Neuronal stem cell (in vitro differentiated cells): ENCODE results near the gene CLASP1.

Source experiments
- DNase-seq: peaks from one replicate; pipeline ENCODE4 v3.0.0-alpha.2; 2013; ENCODE audit warnings: low spot score
- H2AFZ ChIP-seq: one replicate; pipeline ENCODE4 v1.6.1; 2013; ENCODE audit warnings: mild to moderate bottlenecking, low read length, inconsistent platforms
- H2AK5ac ChIP-seq: 2 replicates; pipeline ENCODE4 v1.6.1; 2013; ENCODE audit warnings: low read depth, mild to moderate bottlenecking, inconsistent platforms, low read length, moderate library complexity, mixed read lengths
- H2BK120ac ChIP-seq: 2 replicates; pipeline ENCODE4 v1.6.1; 2013; ENCODE audit warnings: low read depth, mild to moderate bottlenecking, inconsistent platforms, low read length, moderate library complexity, mixed read lengths
- H2BK12ac ChIP-seq: one replicate; pipeline ENCODE4 v1.6.1; 2013; ENCODE audit warnings: low read length, inconsistent platforms
- H2BK15ac ChIP-seq: 2 replicates; pipeline ENCODE4 v1.6.1; 2013; ENCODE audit warnings: mild to moderate bottlenecking, low read length, inconsistent platforms, mixed read lengths
- H2BK5ac ChIP-seq: one replicate; pipeline ENCODE4 v1.6.1; 2013; ENCODE audit warnings: inconsistent platforms, mild to moderate bottlenecking, low read length, moderate library complexity
- H3K14ac ChIP-seq: one replicate; pipeline ENCODE4 v1.6.1; 2013; ENCODE audit warnings: low read length, inconsistent platforms
- H3K18ac ChIP-seq: 2 replicates; pipeline ENCODE4 v1.6.1; 2013; ENCODE audit warnings: low read length, inconsistent platforms
- H3K23ac ChIP-seq: 2 replicates; pipeline ENCODE4 v1.6.1; 2013; ENCODE audit warnings: low read depth, mild to moderate bottlenecking, mixed read lengths, low read length, inconsistent platforms; ENCODE audit not compliant: poor library complexity
- H3K27ac ChIP-seq: replicated peaks from 3 replicates; pipeline ENCODE4 v1.5.1; 2013; ENCODE audit warnings: low read length, inconsistent platforms
- H3K27me3 ChIP-seq, 3 experiments: 2 replicates each; pipeline ENCODE4 v1.6.1; 2013; ENCODE audit warnings: low read length in 3 of 3, mild to moderate bottlenecking in 2 of 3, inconsistent platforms in 1 of 3, low read depth in 1 of 3, mixed read lengths in 1 of 3, moderate library complexity in 1 of 3; ENCODE audit not compliant: control insufficient read depth in 3 of 3, insufficient read depth in 3 of 3
- H3K36me3 ChIP-seq, 2 donors: replicated peaks in 1 of 2; 2 replicates each; pipeline ENCODE4 v1.6.1; 2013; ENCODE audit warnings: low read length in 2 of 2; ENCODE audit not compliant: control insufficient read depth in 2 of 2, insufficient read depth in 2 of 2
- H3K4ac ChIP-seq: 2 replicates; pipeline ENCODE4 v1.6.1; 2013; ENCODE audit warnings: inconsistent platforms, mild to moderate bottlenecking, low read length, moderate library complexity
- H3K4me1 ChIP-seq, 2 donors: 1 replicate in 1 of 2; 2 replicates in 1 of 2; pipeline ENCODE4 v1.6.1; 2013; ENCODE audit warnings: low read length in 2 of 2, low read depth in 1 of 2; ENCODE audit not compliant: control insufficient read depth in 2 of 2, insufficient read depth in 1 of 2
- H3K4me2 ChIP-seq: one replicate; pipeline ENCODE4 v1.6.1; 2013; ENCODE audit warnings: mild to moderate bottlenecking, low read length, inconsistent platforms; ENCODE audit not compliant: insufficient read depth, poor library complexity, severe bottlenecking
- H3K4me3 ChIP-seq, 2 donors: 2 replicates each; pipeline ENCODE4 v1.5.1; 2013; ENCODE audit warnings: low read length in 2 of 2, mild to moderate bottlenecking in 2 of 2, inconsistent platforms in 1 of 2, moderate library complexity in 1 of 2
- H3K79me1 ChIP-seq: one replicate; pipeline ENCODE4 v1.6.1; 2013; ENCODE audit warnings: low read depth, mild to moderate bottlenecking, inconsistent platforms, low read length, moderate library complexity
- H3K9ac ChIP-seq: one replicate; pipeline ENCODE4 v1.6.1; 2013; ENCODE audit warnings: mild to moderate bottlenecking, low read depth, low read length, inconsistent platforms; ENCODE audit not compliant: poor library complexity
- H3K9me3 ChIP-seq, 2 donors: replicated peaks in 1 of 2; 2 replicates each; pipeline versions ENCODE3 to v1.6.1; 2013; ENCODE audit warnings: low read length in 2 of 2, mild to moderate bottlenecking in 2 of 2, inconsistent platforms in 1 of 2, low read depth in 1 of 2, mixed read lengths in 1 of 2, moderate library complexity in 1 of 2; ENCODE audit not compliant: control insufficient read depth in 2 of 2, insufficient read depth in 1 of 2
- H4K8ac ChIP-seq: one replicate; pipeline ENCODE4 v1.6.1; 2013; ENCODE audit warnings: low read depth, mild to moderate bottlenecking, inconsistent platforms, low read length, moderate library complexity
- H4K91ac ChIP-seq: one replicate; pipeline ENCODE4 v1.6.1; 2013; ENCODE audit warnings: low read length, low read depth, mild to moderate bottlenecking, inconsistent platforms; ENCODE audit not compliant: poor library complexity
- WGBS, 2 donors: extraction: QIAGEN DNeasy Blood & Tissue Kit; methylation state at CpG; one replicate each; pipeline ENCODE4 v1.1.7; 2013; ENCODE audit warnings: missing lambda C conversion rate in 2 of 2, mixed read lengths in 1 of 2; ENCODE audit not compliant: insufficient read length in 2 of 2, insufficient replicate concordance in 1 of 2; ENCODE audit errors: extremely low coverage in 2 of 2; 5-methylcytosine and 5-hydroxymethylcytosine counted together

The CLASP1 gene

DNA sequence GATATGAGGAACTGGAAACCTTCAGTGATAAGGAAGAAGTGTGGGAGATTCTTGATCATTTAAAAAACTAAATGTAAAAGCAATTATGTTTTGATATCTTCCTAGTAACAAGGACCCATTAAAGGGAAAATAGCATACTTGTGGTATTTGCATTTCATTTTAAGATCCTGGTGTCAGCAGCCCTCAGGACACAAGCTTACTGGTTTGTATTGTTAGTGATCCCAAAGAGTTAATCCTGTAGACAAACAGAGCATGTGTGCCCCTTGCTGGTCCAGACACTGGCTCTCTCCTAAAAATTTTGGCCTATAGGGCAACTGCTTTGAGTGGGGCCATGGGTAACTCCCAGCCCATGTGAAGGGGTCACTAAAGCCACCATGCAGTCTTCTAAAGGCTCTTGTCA is 263.2 kb downstream of the CLASP1 start:
- no peak overlapping the region for H2BK15ac ChIP-seq
- H2BK5ac ChIP-seq = no peak overlapping the region

DNA sequence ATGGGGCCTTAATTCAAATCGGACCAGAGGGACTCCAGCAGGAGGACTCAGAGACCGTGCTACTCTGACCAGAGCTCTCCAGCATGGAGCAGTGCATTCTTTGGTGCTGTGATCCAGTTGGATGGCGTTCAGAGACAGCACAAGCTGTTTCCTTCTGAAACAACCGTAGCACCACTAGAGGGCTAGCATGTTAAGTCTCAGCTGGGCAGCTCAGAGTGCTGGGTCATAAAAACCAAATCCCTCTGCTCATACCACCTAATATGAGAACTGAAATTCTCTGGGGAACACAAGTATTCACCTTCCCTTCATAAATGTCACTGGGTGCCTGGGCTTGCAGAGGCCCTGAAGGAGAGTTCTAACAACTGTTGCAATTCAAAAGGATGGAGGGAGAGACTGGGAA is 266.5 kb downstream of the CLASP1 start:
- Histone ChIP-seq H2AK5ac (no peak overlapping the region), H3K27ac (no peak overlapping the region), H2BK120ac (no peak overlapping the region), H3K4ac (no peak overlapping the region), H3K4me3 (no peak overlapping the region), H3K36me3 (peaks cover 23 to 96% of the 10 kb centered on the region in 2 donors), H3K23ac (no peak overlapping the region), H3K79me1 (peaks cover 3% of the 10 kb centered on the region), H3K9ac (no peak overlapping the region), H4K8ac (no peak overlapping the region), H4K91ac (no peak overlapping the region), H2BK5ac (no peak overlapping the region), H3K27me3 (no peaks in the 10 kb centered on the region), H2BK15ac (no peak overlapping the region), H3K4me2 (no peak overlapping the region), H3K18ac (no peak overlapping the region), H3K4me1 (no peaks in the 10 kb centered on the region), H2AFZ (no peak overlapping the region), H3K9me3 (peaks cover 0 to 2% of the 10 kb centered on the region in 2 donors), H3K14ac (no peak overlapping the region), H2BK12ac (no peak overlapping the region)
- no peak for DNase-seq
- WGBS, 2 donors = no CpG with 5 or more reads among the region's 4 CpGs

More for the DNA sequence above, 263.2 kb downstream of the CLASP1 start:
- Histone ChIP-seq H3K79me1 (peaks cover 3% of the 10 kb centered on the region), H2AK5ac (no peak overlapping the region), H2BK120ac (no peak overlapping the region), H3K4me3 (no peak overlapping the region), H3K4me1 (peaks cover 0 to 1% of the 10 kb centered on the region in 2 donors), H3K4me2 (no peak overlapping the region), H3K23ac (no peak overlapping the region), H3K36me3 (peaks cover 23 to 83% of the 10 kb centered on the region in 2 donors), H3K4ac (no peak overlapping the region), H3K18ac (no peak overlapping the region), H3K9me3 (peaks cover 0 to 2% of the 10 kb centered on the region in 2 donors), H4K8ac (no peak overlapping the region), H3K14ac (no peak overlapping the region), H2BK12ac (no peak overlapping the region), H2AFZ (no peak overlapping the region), H3K27me3 (no peaks in the 10 kb centered on the region), H3K9ac (no peak overlapping the region), H3K27ac (no peak overlapping the region), H4K91ac (no peak overlapping the region)
- no peak for DNase-seq

DNA sequence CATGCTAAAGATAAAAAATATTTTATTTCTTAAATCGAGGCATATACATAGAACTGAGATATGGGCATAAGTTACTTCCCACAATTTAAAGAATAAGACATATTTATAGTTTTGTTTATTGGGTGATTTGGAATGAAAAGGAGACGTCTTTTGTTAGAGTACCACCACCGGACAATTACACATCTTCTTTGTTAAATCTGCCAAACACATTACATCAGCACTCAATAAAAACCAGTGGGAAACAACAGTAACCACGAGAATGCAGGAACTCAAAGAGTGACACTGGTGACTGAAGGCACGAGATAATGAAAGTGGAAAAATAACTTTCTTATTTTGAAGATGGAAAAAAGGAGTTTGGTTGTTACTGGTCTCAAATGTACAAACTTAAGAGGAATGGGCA is 271.6 kb downstream of the CLASP1 start:
- H2AFZ ChIP-seq = no peak overlapping the region
- peaks cover under 1 to 6% of the 10 kb centered on the region in 2 donors for H3K9me3 ChIP-seq
- H4K8ac ChIP-seq = no peak overlapping the region
- no peak overlapping the region for H2BK120ac ChIP-seq
- H3K4ac ChIP-seq = no peak overlapping the region
- no peak overlapping the region for H2BK15ac ChIP-seq
- no peaks in the 10 kb centered on the region for H3K79me1 ChIP-seq
- WGBS, 2 donors = no CpG with 5 or more reads among the region's 5 CpGs
- no peak overlapping the region for H4K91ac ChIP-seq
- no peaks in the 10 kb centered on the region for H3K4me1 ChIP-seq
- H3K27me3 ChIP-seq = no peaks in the 10 kb centered on the region
- H2BK12ac ChIP-seq = no peak overlapping the region
- H2AK5ac ChIP-seq = no peak overlapping the region
- DNase-seq = no peak
- H3K18ac ChIP-seq = no peak overlapping the region
- no peak overlapping the region for H3K23ac ChIP-seq
- H3K14ac ChIP-seq = no peak overlapping the region
- no peak overlapping the region for H3K4me3 ChIP-seq
- no peak overlapping the region for H3K27ac ChIP-seq
- peaks cover 17 to 97% of the 10 kb centered on the region in 2 donors for H3K36me3 ChIP-seq
- H3K4me2 ChIP-seq = no peak overlapping the region
- H2BK5ac ChIP-seq = no peak overlapping the region
- no peak overlapping the region for H3K9ac ChIP-seq

DNA sequence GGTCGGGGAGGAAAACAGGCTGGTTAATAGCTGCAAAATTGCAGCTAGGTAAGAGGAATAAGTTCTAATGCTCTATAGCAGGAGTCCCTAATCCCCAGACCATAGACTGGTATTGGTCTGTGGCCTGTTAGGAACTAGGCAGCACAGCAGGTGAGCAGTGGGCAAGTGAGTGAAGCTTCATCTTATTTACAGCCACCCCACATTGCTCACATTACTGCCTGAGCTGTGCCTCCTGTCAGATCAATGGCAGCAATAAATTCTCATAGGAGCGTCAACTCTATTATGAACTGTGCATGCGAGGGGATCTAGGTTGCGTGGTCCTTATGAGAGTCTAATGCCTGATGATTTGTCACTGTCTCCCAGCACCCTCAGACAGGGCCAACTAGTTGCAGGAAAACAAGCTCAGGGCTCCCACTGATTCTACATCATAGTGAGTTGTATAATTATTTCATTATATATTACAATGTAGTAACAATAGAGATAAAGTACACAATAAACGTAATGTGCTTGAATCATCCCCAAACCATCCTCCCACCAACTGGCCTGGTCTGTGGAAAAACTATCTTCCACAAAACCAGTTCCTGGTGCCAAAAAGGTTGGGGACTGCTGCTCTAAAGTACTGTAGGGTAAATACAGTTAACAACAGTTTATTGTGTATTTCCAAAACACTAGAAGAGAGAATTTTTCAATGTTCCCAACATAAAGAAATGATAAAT is 272.6 kb downstream of the CLASP1 start:
- peaks cover 12 to 97% of the 10 kb centered on the region in 2 donors for H3K36me3 ChIP-seq
- no CpG with 5 or more reads among the region's 5 CpGs for WGBS, 2 donors

More for the DNA sequence above, 272.6 kb downstream of the CLASP1 start:
- no peak overlapping the region for H2AK5ac ChIP-seq
- no peak overlapping the region for H3K9ac ChIP-seq
- no peak overlapping the region for H4K8ac ChIP-seq
- no peak overlapping the region for H2AFZ ChIP-seq
- H3K23ac ChIP-seq = no peak overlapping the region
- no peak overlapping the region for H3K27ac ChIP-seq
- no peak overlapping the region for H3K18ac ChIP-seq
- H3K79me1 ChIP-seq = no peaks in the 10 kb centered on the region
- no peak overlapping the region for H2BK5ac ChIP-seq
- H4K91ac ChIP-seq = no peak overlapping the region
- H2BK12ac ChIP-seq = no peak overlapping the region
- H3K4me1 ChIP-seq = no peaks in the 10 kb centered on the region
- H3K4ac ChIP-seq = no peak overlapping the region
- no peaks in the 10 kb centered on the region for H3K27me3 ChIP-seq
- H2BK120ac ChIP-seq = no peak overlapping the region
- H3K4me2 ChIP-seq = no peak overlapping the region
- H3K14ac ChIP-seq = no peak overlapping the region
- no peak for DNase-seq
- no peak overlapping the region for H2BK15ac ChIP-seq
- no peak overlapping the region for H3K4me3 ChIP-seq
- peaks cover 0 to 6% of the 10 kb centered on the region in 2 donors for H3K9me3 ChIP-seq
